Loucy (cell line): ENCODE measurements around the gene ZNF333.
A peak's percentile ranks its signal among the peaks of the same experiment; 100 is the strongest.
"Not testable (repeated sequence)": the region's sequence is repeated elsewhere in the genome, so short reads cannot be mapped to it uniquely, and the experiment has no call there.

Experiments
- H2AFZ ChIP-seq: fragments of 200-600 bp; sonication (generic); 2 replicates; pipeline ENCODE4 v1.6.0; 2016; ENCODE audit warnings: antibody characterized with exemption, mild to moderate bottlenecking, low read length, moderate library complexity
- H3F3A ChIP-seq: fragments of 200-600 bp; 2 replicates; pipeline ENCODE4 v1.6.0; 2016; ENCODE audit warnings: antibody characterized with exemption, low read depth, mild to moderate bottlenecking
- H3K27me3 ChIP-seq: fragments of 200-600 bp; sonication (generic); 2 replicates; pipeline ENCODE4 v1.6.1; 2014; ENCODE audit warnings: low read length, mild to moderate bottlenecking; ENCODE audit not compliant: insufficient read depth, poor library complexity, severe bottlenecking
- H3K36me3 ChIP-seq: fragments of 200-600 bp; sonication (generic); 2 replicates; pipeline ENCODE4 v1.6.1; 2016; ENCODE audit warnings: low read length; ENCODE audit not compliant: insufficient read depth
- H3K4me1 ChIP-seq: fragments of 200-600 bp; sonication (generic); 2 replicates; pipeline ENCODE4 v1.5.1; 2014; ENCODE audit warnings: low read length, mild to moderate bottlenecking; ENCODE audit not compliant: insufficient read depth, poor library complexity, severe bottlenecking
- H3K4me2 ChIP-seq: fragments of 200-600 bp; sonication (generic); 2 replicates; pipeline ENCODE4 v1.6.0; 2014; ENCODE audit warnings: antibody characterized with exemption, low read length, low read depth, mild to moderate bottlenecking; ENCODE audit not compliant: poor library complexity, severe bottlenecking
- H3K4me3 ChIP-seq: fragments of 200-600 bp; sonication (generic); 2 replicates; pipeline ENCODE4 v1.5.1; 2014; ENCODE audit warnings: low read length, mild to moderate bottlenecking, mixed read lengths; ENCODE audit not compliant: poor library complexity, severe bottlenecking
- H3K79me2 ChIP-seq: fragments of 200-600 bp; sonication (generic); 2 replicates; pipeline ENCODE4 v1.6.1; 2014; ENCODE audit warnings: low read length; ENCODE audit not compliant: insufficient read depth
- H3K9ac ChIP-seq: fragments of 200-600 bp; sonication (generic); 2 replicates; pipeline ENCODE4 v1.6.0; 2014; ENCODE audit warnings: mild to moderate bottlenecking, low read depth, low read length, moderate library complexity; ENCODE audit not compliant: poor library complexity, severe bottlenecking
- H3K9me2 ChIP-seq: fragments of 200-600 bp; sonication (generic); replicated peaks from 2 replicates; pipeline ENCODE4 v1.6.1; 2016; ENCODE audit warnings: low read depth, low read length, mixed read lengths
- H3K9me3 ChIP-seq: fragments of 200-600 bp; sonication (generic); 2 replicates; pipeline ENCODE4 v1.6.1; 2014; ENCODE audit warnings: mild to moderate bottlenecking, antibody characterized with exemption, low read length, low read depth; ENCODE audit not compliant: insufficient read depth
- H4K20me1 ChIP-seq: fragments of 200-600 bp; sonication (generic); 2 replicates; pipeline ENCODE4 v1.6.0; 2014; ENCODE audit warnings: antibody characterized with exemption, low read length, mild to moderate bottlenecking; ENCODE audit not compliant: insufficient read depth, poor library complexity, severe bottlenecking
- CTCF ChIP-seq: fragments of 200-600 bp; sonication (generic); conservative IDR thresholded peaks from 2 replicates; pipeline ENCODE4 v1.5.1; 2014; ENCODE audit warnings: mild to moderate bottlenecking, antibody characterized with exemption, low read length
- EZH2phosphoT487 ChIP-seq: fragments of 200-600 bp; IDR thresholded peaks from 2 replicates; pipeline ENCODE4 v1.6.1; 2018; ENCODE audit warnings: antibody characterized with exemption, mild to moderate bottlenecking, moderate library complexity, borderline replicate concordance

ZNF333 gene

GRCh38 chr19:14775869-14776586 is 86.2 kb downstream of the ZNF333 start:
- H3K27me3 ChIP-seq = no peaks in the 10 kb centered on the region
- H4K20me1 ChIP-seq = peaks cover 9% of the 10 kb centered on the region
- TF ChIP-seq CTCF (no peak; the same call in 1 of the 2 replicates), EZH2phosphoT487 (no peak)
- peak overlapping the region; percentile 78 for H3K9ac ChIP-seq
- H3K4me1 ChIP-seq = peaks cover 16% of the 10 kb centered on the region
- H3K4me2 ChIP-seq = peak overlapping the region; percentile 76
- H3K4me3 ChIP-seq = peak overlapping the region; percentile 77
- peaks cover 2% of the 10 kb centered on the region; the same call in 1 of the 2 replicates for H3F3A ChIP-seq
- peaks cover 28% of the 10 kb centered on the region for H3K79me2 ChIP-seq
- H2AFZ ChIP-seq = peak overlapping the region; percentile 64
- no peaks in the 10 kb centered on the region for H3K9me2 ChIP-seq
- peaks cover 10% of the 10 kb centered on the region; the same call in 1 of the 2 replicates for H3K36me3 ChIP-seq
- no peaks in the 10 kb centered on the region for H3K9me3 ChIP-seq

GRCh38 chr19:14777645-14778044 is 87.8 kb downstream of the ZNF333 start:
- not testable (repeated sequence) for H3K4me2 ChIP-seq, H3K27me3 ChIP-seq, H3K9me2 ChIP-seq, H3K36me3 ChIP-seq, H4K20me1 ChIP-seq, H3K4me3 ChIP-seq, H3K9ac ChIP-seq, H3F3A ChIP-seq, H3K9me3 ChIP-seq, H2AFZ ChIP-seq, H3K4me1 ChIP-seq
- peaks cover 20% of the 10 kb centered on the region for H3K79me2 ChIP-seq

- H3K9me3 ChIP-seq, H3K27me3 ChIP-seq, H3K9me2 ChIP-seq, H3K4me1 ChIP-seq, H4K20me1 ChIP-seq, H3K36me3 ChIP-seq, H3K4me3 ChIP-seq, H3F3A ChIP-seq, H2AFZ ChIP-seq, H3K4me2 ChIP-seq, H3K9ac ChIP-seq: not testable (repeated sequence)
- H3K79me2 ChIP-seq = peaks cover 16% of the 10 kb centered on the region
These were observed 88.4 kb downstream of the ZNF333 start, which contains the start of gene ADGRE2 for GRCh38 chr19:14778110-14778845. TSS of gene ADGRE2 (minus strand) at chr19:14778560. CDS start at chr19:14776756, 1,804 bp downstream.

GRCh38 chr19:14779151-14779550 is 89.3 kb downstream of the ZNF333 start:
- Histone ChIP-seq H3K36me3 (no peaks in the 10 kb centered on the region), H3K9me2 (no peaks in the 10 kb centered on the region), H3K4me2 (no peak overlapping the region), H3K4me1 (peaks cover 8% of the 10 kb centered on the region), H4K20me1 (peaks cover 9% of the 10 kb centered on the region), H3F3A (peaks cover 2% of the 10 kb centered on the region; the same call in 1 of the 2 replicates), H3K9me3 (no peaks in the 10 kb centered on the region), H2AFZ (no peak overlapping the region), H3K9ac (no peak overlapping the region), H3K79me2 (peaks cover 9% of the 10 kb centered on the region), H3K4me3 (no peak overlapping the region), H3K27me3 (no peaks in the 10 kb centered on the region)
- no peak for TF ChIP-seq CTCF
- no peak for TF ChIP-seq EZH2phosphoT487

GRCh38 chr19:14780622-14781225 is 90.9 kb downstream of the ZNF333 start:
- not testable (repeated sequence) for H2AFZ ChIP-seq, H3K9ac ChIP-seq, H3K79me2 ChIP-seq, H3K4me3 ChIP-seq, H3K27me3 ChIP-seq, H3K9me2 ChIP-seq, H3K9me3 ChIP-seq, H3F3A ChIP-seq, H3K4me2 ChIP-seq, H3K36me3 ChIP-seq, H4K20me1 ChIP-seq, H3K4me1 ChIP-seq
